SJCRH30 (cell line): Measurements from ENCODE around the gene CENPK. TPM values are rescaled to one million over a fixed set of nuclear protein-coding genes. Genes with fewer than 3 reads are reported as not detected.

Experiments
- DNase-seq, 2 experiments: peaks; one replicate each; pipeline ENCODE4 v3.0.0-alpha.2; 2015 to 2020
- H3K27ac ChIP-seq: fragments of 250-450 bp; sonication (Bioruptor Pico); 2 replicates; pipeline ENCODE4 v1.5.1; 2020; ENCODE audit warnings: mild to moderate bottlenecking, moderate library complexity
- H3K27me3 ChIP-seq: fragments of 250-450 bp; sonication (Bioruptor Pico); 2 replicates; pipeline ENCODE4 v1.5.1; 2020; ENCODE audit warnings: mild to moderate bottlenecking, moderate library complexity
- H3K36me3 ChIP-seq: fragments of 250-450 bp; sonication (Bioruptor Pico); 2 replicates; pipeline ENCODE4 v1.5.1; 2020; ENCODE audit warnings: mild to moderate bottlenecking, moderate library complexity
- H3K4me1 ChIP-seq: fragments of 250-450 bp; sonication (Bioruptor Pico); 2 replicates; pipeline ENCODE4 v1.5.1; 2020; ENCODE audit warnings: mild to moderate bottlenecking, moderate library complexity
- H3K4me3 ChIP-seq: fragments of 250-450 bp; sonication (Bioruptor Pico); 2 replicates; pipeline ENCODE4 v1.5.1; 2020; ENCODE audit warnings: mild to moderate bottlenecking, moderate library complexity
- H3K9me3 ChIP-seq: fragments of 250-450 bp; sonication (Bioruptor Pico); replicated peaks from 2 replicates; pipeline ENCODE4 v1.5.1; 2020; ENCODE audit warnings: mild to moderate bottlenecking, moderate library complexity
- total RNA-seq: library from RNA; depleted of rRNA; stranded (reverse); fragments of >200 nt; shearing (Covaris generic); gene quantifications from 2 replicates; pipeline ENCODE4 v1.2.3, GENCODE V29; 2014; rRNA removed

CENPK gene
- total RNA-seq, 1 experiment from 2014 or later, result 118 TPM

DNA sequence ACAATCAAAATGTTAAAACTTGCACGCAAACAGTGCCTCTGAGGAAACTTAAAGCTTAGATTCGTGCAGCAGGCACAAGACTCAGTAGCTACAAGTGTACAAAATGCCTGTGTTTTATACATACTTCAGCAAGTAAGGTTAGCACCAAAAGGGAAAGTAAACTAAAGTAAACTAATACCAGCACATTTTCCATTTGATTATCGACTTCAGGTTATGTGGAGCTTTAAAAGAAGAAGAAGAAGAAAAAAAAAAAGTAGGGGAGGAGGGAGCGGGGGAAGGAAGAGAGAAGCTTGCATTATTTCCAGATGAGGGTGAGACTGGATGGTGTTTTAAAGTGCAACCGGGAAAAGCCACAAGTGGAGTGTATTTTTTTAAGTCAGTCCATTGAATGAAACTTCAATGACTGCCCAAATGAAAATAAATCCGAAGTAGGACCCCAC, 80.7 kb downstream of the CENPK start:
- Histone ChIP-seq H3K9me3 (no peaks in the 10 kb centered on the region), H3K27ac (peak overlapping the region; percentile 32; the same call in 1 of the 2 replicates), H3K27me3 (no peaks in the 10 kb centered on the region), H3K4me1 (no peaks in the 10 kb centered on the region), H3K4me3 (peak overlapping the region; percentile 62), H3K36me3 (no peaks in the 10 kb centered on the region)
- DNase-seq, result peak in 1 of 2 experiments; percentile 44

DNA sequence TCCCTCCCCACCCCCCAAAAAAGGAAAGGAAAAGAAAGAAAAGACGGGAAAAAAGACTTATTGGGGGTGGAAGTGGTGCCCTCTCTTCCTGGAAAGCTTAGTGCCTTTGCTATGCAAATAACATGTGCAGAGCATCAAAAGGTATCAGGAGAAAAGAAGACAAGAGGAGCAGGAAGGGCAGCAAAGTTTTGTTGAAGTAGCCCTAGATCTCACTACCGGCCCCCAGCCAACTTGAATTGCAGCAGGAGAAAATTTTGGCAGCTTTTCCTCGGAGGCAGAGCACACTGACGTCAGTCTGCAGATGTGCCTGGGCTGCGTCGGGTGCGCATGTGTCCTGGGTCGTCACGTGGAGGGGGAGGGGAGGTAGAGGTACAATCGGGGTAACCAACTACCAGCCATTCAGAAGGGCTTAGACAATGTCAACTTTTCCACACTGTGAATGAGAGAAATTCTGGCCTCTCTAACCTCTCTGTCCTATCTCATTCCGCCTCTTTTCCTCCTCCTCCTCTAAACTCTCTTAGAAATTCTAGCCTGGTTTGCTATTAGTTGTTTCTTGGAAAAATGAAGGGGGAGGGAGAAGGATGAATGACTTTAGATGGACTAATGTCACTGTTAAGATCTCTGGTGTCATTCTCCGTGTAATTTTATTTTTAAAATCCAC, 81.2 kb downstream of the CENPK start, which contains the start of gene ADAMTS6:
Gene ADAMTS6, minus strand, starts transcription at position 286 of the 661 bp plus-strand sequence. CDS start 8,247 bp downstream, outside the sequence.
- Histone ChIP-seq H3K27me3 (no peaks in the 10 kb centered on the region), H3K4me3 (peak within 1 kb of the TSS; percentile 62), H3K4me1 (no peaks in the 10 kb centered on the region), H3K36me3 (no peaks in the 10 kb centered on the region), H3K9me3 (no peaks in the 10 kb centered on the region), H3K27ac (peak within 1 kb of the TSS; percentile 55)
- peak; percentile 92 to 95 for DNase-seq

DNA sequence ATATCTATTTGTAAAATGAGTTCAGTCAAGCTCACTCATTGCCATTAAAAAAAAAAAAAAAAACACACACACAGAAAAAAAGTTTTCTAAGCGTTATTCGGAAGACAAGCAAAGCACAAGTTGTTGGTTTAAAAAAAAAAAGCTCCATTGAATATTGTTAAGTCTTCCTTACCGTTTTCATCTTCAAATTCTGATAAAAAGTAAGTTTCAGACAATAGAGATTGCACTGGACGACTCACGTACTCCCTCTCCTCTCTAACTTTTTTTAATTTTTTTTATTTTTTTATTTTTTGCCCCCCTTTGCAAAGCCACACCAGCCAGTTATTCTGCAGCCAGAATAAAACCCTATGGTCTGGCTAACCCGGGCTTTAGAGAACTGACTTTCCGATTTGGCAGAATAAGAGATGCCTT, 81.8 kb downstream of the CENPK start:
- no peaks in the 10 kb centered on the region for H3K36me3 ChIP-seq
- peak overlapping the region; percentile 62 for H3K4me3 ChIP-seq
- no peaks in the 10 kb centered on the region for H3K27me3 ChIP-seq
- H3K9me3 ChIP-seq, result no peaks in the 10 kb centered on the region
- H3K4me1 ChIP-seq, result no peaks in the 10 kb centered on the region
- no peak for DNase-seq
- H3K27ac ChIP-seq, result peak overlapping the region; percentile 32

DNA sequence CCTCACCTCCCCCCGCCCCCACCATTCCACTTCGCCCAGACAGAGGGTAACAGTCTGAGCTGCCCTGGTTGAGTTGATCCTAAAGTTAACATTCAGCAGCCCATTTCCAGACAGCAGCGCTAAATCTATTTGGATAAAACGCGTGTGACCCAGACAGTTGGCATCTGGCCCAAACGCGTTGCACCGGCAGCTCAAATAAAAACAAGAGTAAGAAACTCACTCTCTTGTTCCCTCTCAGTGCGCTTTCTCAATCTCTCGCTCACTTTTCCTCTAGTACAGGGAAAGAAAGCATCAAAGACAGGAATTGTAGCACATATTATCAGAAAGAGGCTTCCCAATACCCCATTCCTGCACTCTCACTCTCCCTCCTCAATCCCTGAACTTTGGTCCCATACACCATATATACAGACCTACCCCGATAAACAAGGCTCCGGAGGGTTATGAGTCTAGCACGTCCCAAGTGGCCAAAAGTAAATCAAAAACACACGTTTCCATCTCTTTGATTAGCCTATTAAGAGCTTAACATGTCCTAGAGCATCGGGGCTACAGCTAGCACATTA, 82.6 kb downstream of the CENPK start:
- Histone ChIP-seq H3K27ac (peak overlapping the region; percentile 32), H3K36me3 (no peaks in the 10 kb centered on the region), H3K4me3 (peak overlapping the region; percentile 62), H3K4me1 (no peaks in the 10 kb centered on the region), H3K9me3 (no peaks in the 10 kb centered on the region), H3K27me3 (no peaks in the 10 kb centered on the region)
- peak; percentile 68 to 78 for DNase-seq

DNA sequence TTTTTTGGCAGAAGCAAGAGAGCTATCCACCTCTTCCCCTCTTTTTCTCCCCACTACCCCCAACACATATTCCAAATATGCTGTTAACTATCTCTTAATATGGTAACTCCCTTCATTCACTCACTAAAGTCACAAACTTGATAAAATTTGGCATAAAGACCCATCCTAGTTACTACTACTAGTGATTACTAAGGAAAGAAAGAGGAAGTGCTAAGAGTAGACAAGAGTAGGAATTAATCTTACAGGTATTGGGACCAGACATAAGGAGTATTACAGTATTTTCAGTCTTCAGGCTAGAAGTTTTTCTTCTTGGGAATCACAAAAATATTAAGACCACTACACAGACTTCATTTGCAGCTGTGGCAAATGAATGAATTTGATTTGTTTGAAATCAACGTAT, 83.4 kb downstream of the CENPK start:
- H3K27me3 ChIP-seq, result no peaks in the 10 kb centered on the region
- no peaks in the 10 kb centered on the region for H3K36me3 ChIP-seq
- peak overlapping the region; percentile 62 for H3K4me3 ChIP-seq
- H3K9me3 ChIP-seq, result no peaks in the 10 kb centered on the region
- H3K4me1 ChIP-seq, result no peaks in the 10 kb centered on the region
- peak overlapping the region; percentile 32; the same call in 1 of the 2 replicates for H3K27ac ChIP-seq
- DNase-seq, result peak in 1 of 2 experiments; percentile 9

DNA sequence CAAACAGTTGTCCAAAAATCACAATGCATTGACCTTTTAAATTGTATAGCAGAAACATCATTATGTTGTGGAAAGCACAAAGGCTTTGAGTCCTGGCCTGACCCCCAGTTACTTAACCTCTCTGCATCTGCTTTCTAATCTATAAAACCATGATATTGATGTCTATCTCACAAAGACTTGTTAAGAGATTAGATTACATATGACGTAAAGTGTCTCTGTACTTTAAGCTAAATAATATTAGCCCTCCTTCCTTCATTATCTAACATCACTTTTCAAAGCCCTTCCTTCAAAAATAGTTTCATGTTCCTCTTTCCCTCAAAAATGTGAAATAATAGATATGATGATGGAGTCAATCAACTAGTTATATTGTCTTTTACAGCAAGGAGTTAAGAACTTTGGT, 84.6 kb downstream of the CENPK start:
- H3K9me3 ChIP-seq, result no peaks in the 10 kb centered on the region
- H3K36me3 ChIP-seq, result no peaks in the 10 kb centered on the region
- DNase-seq, result no peak
- H3K27ac ChIP-seq, result no peak overlapping the region
- H3K4me3 ChIP-seq, result no peak overlapping the region
- H3K4me1 ChIP-seq, result no peaks in the 10 kb centered on the region
- H3K27me3 ChIP-seq, result no peaks in the 10 kb centered on the region

DNA sequence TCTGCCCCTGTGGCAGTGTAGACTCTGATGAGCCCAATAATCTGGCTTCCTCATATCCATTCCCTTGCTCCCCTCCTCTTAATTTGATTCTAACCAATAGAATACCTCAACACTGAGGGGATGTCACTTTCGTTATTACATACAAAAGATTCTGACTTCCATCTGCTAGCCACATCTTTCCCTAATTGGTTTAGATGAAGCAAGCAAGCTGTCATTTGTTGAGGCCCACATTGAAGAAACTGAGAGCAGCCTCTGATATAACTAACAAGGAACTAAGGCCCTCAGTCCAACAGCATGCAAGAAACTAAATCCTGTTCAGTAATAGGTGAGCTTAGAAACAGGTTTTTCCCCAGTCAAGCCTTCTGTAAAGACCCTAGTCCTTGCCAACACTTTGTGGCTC, 87.1 kb downstream of the CENPK start:
- no peaks in the 10 kb centered on the region; the same call in 1 of the 2 replicates for H3K36me3 ChIP-seq
- H3K27me3 ChIP-seq, result no peaks in the 10 kb centered on the region
- H3K9me3 ChIP-seq, result no peaks in the 10 kb centered on the region
- no peak overlapping the region for H3K4me3 ChIP-seq
- H3K4me1 ChIP-seq, result no peaks in the 10 kb centered on the region
- no peak for DNase-seq
- no peak overlapping the region for H3K27ac ChIP-seq

DNA sequence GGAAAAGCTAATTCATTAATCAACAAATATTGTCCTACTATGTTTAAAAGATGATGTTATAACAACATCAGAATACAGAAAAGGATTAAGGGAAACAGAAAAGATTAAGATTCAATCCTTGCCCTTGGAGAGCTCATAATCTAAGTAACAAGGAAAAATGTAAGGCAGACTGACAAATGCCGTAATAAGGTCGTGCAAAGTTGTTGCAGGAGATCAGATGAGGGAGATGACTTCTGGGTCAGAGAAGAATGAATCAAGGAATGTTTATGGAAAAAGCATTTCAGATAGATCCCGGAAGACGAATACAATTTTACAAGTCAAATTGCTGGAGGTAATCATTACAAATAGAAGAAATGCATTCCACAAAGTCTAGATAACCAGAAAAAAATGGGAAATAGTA, 87.6 kb downstream of the CENPK start:
- no peaks in the 10 kb centered on the region for H3K9me3 ChIP-seq
- H3K4me3 ChIP-seq, result no peak overlapping the region
- no peaks in the 10 kb centered on the region for H3K27me3 ChIP-seq
- H3K4me1 ChIP-seq, result no peaks in the 10 kb centered on the region
- no peaks in the 10 kb centered on the region; the same call in none of the 2 replicates for H3K36me3 ChIP-seq
- H3K27ac ChIP-seq, result no peak overlapping the region
- no peak for DNase-seq

DNA sequence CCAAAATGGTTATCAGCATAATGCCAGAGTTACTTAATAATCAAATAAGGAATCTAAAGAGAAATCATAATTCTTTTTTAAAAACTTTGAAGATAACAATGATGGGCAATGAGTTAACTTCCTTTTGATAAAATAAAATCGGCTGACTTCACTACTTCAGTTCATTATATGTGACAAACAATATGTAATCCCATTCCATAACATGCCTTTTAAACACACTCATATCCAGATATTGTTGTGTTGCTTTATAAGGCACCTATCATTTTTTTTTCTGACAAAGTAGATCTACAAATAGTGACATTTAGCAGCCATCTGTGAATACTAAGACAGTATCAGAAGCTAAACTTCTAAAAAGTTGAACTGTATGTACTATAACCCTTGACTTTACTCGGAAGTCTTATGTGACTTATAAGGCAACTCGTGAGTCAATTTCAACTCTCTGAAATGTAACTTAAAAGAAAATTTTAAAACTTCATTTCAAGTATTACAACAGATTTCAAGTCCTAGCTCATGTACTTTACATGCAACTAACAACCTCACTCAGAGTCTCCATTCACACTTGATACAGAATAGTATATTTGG, 88.7 kb downstream of the CENPK start:
- no peaks in the 10 kb centered on the region; the same call in none of the 2 replicates for H3K36me3 ChIP-seq
- DNase-seq, result no peak
- no peak overlapping the region for H3K4me3 ChIP-seq
- H3K27me3 ChIP-seq, result no peaks in the 10 kb centered on the region
- no peaks in the 10 kb centered on the region for H3K4me1 ChIP-seq
- H3K9me3 ChIP-seq, result no peaks in the 10 kb centered on the region
- H3K27ac ChIP-seq, result no peak overlapping the region

DNA sequence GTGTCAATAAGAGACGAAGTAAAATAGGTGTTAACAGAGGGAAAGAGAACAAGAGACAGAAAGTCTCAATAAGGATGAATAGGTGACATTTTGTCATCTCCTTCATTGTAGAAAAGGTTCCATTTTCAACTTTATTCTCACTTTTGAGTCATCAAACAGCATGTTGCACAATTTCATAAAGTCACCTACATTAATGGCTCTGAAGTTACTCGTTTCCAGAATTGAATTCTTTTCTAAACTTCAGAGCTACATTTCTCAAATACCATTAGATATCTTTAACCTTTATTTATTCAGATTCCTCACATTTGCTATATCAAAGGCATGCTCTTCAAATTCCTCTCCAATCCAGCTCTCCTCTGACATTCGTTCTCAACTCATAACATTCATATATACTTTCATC, 94.3 kb downstream of the CENPK start:
- Histone ChIP-seq H3K27ac (no peak overlapping the region), H3K4me1 (no peaks in the 10 kb centered on the region), H3K27me3 (no peaks in the 10 kb centered on the region), H3K36me3 (no peaks in the 10 kb centered on the region; the same call in none of the 2 replicates), H3K4me3 (no peak overlapping the region), H3K9me3 (no peaks in the 10 kb centered on the region)
- no peak for DNase-seq

Other genes starting within 250 kb of the CENPK start
- gene ADAMTS6, start 81.2 kb downstream of the CENPK start, total RNA-seq, result 6.0 and 7.2 TPM in 2 replicates
- gene PPWD1, start 128 bp upstream of the CENPK start, total RNA-seq, result 62.4 and 85.0 TPM in 2 replicates
- gene TRIM23, start 61.2 kb upstream of the CENPK start, total RNA-seq, result 13.8 and 16.4 TPM in 2 replicates
- 8.9 and 9.3 TPM in 2 replicates for gene SHLD3, start 61.9 kb upstream of the CENPK start, total RNA-seq
- 19.1 and 19.9 TPM in 2 replicates for gene TRAPPC13, start 61.9 kb upstream of the CENPK start, total RNA-seq
- 15.2 and 15.3 TPM in 2 replicates for gene SGTB, start 158.9 kb upstream of the CENPK start, total RNA-seq
- gene NLN, start 159.0 kb upstream of the CENPK start, total RNA-seq, result 32.0 and 35.0 TPM in 2 replicates